HG02763 (cell line): ENCODE results near the gene AMBP.

Experiments used
- ATAC-seq: cut with Tn5 transposase; IDR thresholded peaks from one replicate; pipeline ENCODE4 v1.9.1; 2021; ENCODE audit warnings: mild to moderate bottlenecking, moderate library complexity; ENCODE audit not compliant: unreplicated experiment

The AMBP gene

DNA sequence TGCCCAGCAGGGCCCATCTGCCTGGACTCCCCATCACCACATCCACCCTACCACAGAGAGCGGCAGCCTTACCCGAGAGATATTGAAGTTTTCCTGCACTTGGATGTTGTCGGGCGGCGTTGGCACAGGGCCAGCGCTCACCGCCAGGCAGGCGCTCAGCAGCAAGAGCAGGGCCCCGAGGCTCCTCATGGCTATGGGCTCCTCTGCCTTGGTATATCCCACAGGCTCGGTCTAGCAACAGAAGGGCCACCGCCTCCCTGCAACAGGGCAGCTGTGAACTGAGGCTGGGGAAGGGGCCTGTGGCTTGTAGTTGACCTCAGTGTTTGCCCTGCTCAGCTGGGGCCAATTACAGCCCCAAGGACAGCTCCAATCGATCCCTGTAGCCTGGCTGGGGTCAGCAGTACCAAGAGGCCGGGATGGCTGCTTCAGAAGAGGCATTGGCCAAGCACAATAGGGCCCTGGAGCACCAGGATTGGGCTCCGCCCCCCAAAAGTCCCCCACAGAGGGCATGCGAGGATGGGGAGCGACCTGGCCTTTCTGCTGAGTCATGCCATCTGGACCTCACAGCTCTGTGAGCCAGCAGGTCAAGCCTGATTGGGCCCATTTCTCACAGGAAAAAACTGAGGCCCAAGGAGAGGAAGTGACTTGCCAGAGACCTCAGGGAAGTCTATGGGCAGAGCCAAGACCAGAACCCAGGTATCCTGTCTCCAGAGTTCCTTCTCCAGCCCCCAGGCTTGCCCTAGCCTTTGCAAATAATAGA, at the start of gene AMBP:
TSS of gene AMBP (minus strand) at position 280 of the 760 bp plus-strand sequence. CDS start at position 189, 91 bp downstream.
- ATAC-seq, result no peak

DNA sequence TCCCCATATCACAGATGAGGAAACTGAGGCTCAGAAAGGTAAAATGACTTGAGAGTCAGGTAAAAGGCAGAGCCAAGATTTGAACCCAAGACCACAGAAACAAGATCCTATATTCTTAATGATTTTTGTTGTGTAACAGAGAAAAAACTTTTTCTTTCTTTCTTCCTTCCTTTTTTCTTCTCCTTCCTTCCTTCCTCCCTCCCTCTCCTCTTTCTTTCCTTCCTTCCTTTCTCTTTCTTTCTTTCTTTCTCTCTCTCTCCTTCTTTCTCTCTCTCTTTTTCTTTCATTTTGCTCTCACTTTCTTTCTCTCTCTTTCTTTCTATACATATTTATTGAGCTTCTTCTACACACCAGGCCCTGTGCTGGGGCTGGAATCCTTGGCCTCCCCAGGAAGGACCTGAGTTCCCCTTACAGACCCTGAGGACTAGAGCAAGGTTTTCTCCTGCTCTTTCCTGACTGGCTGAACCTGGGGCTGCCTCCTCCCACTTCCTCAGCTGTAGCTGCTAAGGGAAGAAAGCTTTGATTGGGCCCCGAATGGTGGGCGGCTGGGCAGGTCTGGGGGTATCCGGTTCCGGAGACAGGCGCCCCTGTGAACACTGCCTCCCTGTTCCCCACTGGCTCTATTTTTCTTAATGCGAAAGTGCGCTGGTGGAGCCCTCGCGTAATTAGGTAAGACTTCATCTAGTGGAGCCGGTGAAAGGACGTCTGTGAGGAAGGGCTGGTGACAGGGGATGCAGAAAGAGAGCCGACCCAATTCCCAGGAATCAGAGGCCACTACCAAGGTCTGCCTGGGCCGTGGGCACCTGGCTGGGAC, 48.4 kb upstream of the AMBP start:
- no peak for ATAC-seq

DNA sequence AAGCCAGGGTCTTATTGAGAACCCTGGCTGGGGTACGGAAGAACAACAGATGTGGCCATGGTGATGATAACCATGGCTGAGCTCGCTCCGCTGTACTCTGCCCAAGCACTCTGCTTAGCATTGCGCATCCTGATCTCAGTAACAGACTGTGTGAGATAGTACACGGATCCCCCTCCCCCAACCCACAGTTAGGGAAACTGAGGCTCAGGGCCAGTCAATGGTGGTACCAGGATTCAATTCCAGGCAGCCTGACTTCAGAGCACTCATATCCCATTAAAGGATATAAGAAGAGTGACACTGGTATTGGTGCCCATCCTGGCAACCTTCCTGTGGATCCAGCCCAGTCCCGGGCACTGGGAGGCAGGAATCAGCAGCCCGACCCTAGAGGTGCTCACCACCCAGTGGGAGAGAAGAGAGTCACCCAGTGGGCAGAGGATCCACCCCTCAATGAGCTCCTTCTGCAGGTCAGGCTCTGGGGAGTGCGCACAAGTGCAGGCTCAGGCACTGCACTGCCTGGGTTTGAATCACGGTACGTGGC, 47.4 kb upstream of the AMBP start:
- no peak for ATAC-seq

DNA sequence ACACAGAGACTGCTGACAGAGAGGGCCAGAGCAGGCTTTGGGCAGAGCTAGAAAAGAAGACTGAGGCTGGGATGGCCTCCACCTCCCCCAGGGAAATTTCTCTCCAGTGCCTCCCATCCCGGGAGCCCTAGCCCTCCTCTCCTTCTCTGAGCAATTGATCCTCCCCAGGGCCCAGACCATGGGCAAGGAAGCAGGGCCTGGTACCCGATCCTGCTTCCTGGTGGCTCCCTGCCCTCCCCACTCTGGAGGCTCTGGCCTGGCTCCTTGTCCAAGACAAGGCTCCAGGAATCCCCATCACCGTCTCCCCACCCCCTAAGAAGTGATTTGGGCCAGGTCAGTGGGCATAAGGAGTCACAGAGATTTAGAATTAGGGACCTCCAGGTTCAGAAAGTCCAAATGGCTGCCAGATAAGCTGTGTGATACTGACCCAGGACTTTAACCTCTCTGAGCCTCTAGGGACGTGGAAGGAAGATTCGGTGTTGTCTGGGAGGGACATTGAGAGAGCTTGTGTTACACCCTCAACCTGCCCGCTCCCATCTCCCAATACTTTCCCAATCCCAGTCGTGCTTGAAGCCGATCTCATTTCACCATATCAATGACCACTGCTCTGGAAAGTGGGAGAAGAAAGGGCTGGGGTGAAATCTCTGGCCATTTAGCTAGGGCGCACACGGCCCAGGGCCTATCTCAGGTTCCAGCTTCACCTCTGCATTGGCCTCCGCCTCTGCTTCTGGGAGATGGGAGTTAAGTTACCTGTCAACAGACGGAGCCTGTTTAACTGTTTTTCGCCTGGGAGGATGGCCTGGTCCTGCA, 46.8 kb upstream of the AMBP start:
- ATAC-seq, result no peak

DNA sequence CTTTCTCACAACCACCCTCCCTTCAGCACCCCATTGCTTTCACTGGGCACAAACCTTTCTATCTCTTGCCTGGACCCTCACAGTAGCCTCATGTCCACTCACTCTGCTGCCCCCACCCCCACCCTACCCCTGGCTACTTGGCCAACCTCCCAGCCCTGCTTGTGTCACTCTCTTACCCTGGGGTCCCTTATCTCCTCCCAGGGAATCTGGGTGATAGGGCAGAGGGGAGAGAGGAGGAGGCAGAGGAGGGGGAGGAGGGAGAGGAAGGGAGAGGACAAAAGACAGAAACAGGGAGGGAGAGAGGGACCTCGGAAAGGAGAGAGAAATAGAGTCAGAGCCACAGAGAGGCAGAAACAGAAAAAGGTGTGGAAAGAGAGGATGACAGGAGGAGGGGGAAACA, 46.0 kb upstream of the AMBP start:
- no peak for ATAC-seq

DNA sequence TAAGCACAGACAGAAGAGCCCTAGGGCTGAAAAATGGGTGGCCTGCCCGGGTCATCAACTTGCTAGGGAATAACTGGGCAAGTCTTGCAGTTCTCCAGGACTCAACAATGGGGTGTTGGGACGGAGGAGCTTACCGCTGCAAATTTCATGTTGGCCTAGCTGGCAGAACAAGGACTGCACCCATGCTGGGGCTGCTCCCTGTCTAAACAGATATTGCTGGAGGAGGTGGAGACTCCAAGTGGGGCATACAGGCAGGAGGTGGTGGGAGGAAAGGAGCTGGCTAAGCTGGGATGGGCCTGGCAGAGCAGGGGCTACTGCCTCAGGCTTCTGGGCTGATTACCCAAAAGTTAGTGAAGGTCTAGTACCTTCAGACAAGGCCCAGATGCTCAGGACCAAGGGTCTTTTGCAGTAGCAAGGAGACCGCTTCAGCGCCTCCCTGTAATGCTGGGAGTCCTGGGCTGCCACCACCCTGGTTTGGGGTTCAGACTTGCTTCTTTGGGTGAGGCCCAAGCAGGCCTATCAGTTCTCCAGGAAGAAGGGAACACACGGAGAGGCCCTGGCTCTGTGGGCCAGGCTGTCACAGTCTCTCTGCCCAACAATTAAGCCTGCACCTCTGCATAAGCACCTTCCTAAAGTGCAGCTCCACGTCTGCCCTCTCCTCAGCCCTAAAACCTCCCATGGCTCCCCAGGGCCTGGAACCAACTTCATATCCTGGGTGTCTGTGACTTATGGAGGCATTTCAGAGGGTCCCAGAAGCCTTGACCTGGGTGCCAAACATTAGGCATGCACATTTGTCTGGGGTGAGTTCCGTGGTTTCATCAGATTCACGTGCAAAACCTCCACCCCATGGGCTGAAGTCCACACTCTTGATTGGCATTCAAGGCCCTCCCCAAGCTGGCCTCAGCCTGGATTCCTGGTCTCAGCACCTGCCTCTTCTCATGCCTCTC, 45.2 kb upstream of the AMBP start:
- no peak for ATAC-seq

DNA sequence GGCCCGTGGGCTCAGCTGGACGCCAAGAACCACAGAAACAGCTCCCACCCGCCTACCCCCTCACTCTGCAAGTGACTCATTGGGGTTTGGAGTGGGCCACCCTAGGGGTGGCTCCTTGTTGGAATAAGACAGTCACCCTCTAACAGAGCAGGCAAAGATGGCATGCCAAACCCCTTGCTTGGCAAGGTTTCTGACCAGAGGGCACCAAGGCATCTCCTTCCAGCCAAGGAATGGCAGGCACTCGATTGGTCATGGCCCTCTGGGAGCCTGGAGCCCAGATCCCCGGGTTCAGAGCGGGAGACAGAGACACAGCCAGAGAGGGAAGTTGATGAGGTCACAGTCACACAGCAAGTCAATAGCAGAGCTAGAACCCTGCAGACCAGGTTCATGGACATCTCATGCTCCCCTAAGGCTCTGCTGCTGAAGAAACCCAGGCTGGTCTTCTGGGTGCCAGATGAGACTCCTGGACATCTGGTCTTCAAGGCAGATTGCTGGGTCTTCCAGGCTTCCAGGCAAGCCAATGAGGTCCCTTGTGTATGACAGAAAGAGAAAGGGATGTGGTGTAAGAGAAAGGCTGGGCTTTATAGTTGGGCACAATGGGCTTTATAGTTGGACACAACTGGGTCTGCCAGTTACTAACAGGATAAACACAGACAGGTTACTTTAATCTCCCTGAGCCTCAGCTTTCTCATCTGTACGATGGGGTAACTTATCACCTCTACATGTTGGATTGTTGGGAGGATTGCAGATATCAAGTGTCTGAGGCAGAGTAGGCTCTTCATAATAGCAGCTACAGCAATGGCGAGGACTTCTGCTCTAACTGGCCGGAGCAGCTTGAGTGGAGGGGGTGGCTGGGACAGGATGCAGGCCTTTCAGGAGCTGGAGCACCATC, 44.3 kb upstream of the AMBP start:
- ATAC-seq, result no peak

DNA sequence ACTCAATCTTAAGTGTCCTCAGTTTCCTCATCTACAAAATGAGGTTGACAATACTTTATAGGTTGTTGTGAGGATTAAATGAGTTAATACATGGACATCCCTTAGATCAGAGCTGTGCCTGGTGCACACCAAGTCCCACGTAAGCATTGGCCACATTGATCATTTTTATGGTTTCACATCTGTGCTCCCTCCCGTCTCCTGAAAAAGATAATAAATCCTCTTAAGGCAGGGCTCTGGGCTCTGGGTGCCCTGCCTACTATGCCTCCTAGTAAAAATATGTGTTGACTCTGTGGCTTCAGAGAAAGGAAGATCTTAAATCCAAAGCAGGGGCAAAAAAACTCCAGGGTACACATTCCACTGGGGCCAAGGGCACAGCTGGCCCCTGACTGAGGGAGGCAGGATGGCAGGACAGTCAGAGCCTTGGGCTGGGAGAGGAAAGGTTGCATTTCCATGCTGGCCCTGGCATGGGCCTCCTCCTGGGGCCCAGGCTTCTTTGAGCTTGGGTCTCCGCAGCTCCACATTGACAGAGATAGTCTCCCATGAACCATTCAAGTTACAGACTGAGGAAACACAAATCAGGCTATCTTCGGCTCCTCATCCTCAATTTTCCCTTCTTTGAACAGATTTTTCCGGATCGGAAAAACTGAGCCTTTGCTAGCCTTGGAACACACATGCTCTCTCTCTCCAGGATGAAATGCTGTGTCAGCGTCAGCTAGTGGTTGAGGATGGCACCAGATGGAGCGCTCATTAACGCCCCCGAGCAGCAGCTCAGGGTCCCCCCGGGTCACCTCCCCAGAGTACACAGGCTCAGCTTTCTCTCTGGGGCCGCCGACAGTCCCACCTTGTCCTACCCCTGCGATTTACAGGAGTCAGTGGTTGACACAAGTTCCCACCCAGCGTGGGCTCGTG, 43.4 kb upstream of the AMBP start:
- no peak for ATAC-seq

DNA sequence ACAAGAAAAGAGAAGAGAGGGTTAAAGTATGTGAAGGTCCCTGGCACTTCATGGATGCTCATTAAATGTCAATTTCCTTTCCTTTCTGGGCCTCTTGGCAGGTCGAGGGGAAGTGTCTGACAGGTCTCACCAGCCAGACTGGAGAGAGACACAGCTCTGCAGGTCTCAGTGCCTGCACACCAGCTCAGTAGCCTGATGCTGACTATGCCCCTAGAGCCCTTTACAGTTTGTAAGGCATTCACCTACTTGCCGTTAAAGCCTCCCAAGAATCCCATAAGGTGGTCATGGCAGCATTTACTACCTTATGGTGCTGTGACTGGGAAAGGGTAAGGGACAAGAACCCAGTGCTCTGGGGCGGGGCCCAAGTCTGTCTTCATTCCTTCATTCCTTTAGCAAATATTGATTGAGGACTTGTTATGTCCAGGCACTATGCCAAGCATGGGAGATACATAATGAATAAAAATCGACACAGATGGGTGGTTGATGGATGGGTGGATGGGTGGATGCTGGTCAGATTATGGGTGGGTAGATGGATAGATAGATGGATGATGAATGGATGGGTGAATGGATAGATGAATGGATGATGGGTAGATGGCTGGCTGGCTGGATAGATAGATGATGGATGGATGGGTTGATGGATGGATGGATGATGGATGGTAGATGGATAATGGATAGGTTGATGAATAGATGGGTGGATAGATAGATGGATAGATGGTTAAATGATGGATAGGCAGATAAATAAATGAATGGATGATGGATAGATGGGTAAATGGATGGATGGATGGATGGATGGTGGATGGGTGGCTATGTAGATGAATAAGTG, 42.3 kb upstream of the AMBP start:
- no peak for ATAC-seq

DNA sequence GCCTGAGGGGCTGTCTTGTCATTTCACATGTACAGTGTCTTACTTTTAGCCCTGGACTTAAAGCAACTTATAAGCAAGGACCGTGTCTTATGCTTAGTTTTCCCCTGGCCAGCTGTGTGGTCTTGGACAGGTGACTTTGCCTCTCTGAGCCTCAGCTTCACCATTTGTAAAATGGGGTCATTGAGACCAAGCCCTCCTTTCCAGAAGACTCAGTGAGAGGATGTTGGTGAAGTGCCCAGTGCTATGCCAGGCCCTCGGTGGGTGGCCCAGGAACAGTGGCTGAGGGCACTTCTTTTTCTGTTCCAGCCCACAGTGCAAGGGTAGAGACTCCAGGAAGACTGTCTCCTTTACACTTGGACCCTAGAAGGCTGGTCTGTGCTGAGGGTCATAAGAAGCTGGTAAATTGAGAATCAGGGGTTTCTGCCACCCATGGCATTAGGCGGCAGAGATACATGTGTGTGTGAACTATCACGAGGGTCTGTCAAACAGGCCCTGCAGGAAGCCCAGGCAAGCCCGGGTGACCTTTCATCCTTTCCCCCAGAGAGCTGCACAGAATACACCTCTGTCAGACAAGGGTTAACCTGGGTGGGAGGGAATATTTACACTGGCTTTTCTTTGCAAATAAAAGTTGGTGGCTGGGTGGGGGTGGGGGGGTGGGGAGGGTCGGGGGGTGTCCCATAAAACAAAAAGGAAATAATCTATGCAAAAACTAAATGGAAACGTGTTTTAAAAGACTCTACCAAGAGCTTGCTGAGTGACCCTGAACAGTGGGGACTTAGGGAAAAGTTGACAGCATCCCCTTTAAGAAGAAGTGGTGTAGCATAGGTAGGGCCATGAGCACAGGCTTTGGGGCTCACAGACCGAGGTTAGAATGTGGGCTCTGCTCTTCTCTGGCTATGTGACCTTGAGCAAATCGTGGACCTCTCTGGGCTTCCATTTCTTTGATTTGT, 41.4 kb upstream of the AMBP start:
- ATAC-seq, result no peak

DNA sequence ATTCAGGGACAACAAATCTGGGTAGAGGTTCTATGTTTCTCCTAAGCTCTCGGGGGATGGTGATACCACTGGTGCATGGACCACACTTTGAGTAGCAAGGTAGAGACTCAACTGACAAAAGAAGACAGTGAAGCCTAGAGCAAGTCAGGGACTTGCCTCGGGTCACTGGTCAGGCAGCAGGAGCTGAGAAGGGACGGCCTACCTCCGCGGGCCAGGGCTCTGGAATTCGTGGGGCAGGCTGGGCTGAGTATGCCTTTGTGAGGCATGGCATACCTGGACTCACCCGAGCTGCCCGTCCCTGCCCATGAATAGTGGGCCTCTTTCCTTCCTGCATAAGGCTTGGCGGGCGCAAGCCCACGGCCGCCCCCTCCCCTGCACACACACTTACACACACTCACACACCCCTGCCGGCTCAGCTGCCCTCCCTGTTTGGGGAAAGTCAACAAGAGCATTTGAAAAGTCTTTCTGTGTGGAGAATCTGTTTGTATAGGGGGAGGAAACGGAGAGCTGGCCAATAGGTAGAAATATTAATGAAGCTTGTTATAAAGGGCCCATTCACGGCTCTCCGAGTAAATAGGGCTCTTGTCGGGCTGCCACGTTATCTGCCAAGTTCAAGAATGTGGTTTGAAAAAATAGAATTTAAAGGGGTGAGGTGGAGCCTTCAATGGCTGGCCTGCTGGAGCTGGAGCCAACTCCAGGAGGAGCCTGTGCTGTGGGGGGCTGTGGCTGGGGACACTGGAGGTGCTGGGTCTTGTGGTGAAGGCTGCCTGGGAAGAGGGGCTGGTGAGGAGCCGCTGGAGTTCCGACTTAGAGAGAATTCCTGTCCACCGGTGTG, 40.1 kb upstream of the AMBP start:
- ATAC-seq, result no peak

DNA sequence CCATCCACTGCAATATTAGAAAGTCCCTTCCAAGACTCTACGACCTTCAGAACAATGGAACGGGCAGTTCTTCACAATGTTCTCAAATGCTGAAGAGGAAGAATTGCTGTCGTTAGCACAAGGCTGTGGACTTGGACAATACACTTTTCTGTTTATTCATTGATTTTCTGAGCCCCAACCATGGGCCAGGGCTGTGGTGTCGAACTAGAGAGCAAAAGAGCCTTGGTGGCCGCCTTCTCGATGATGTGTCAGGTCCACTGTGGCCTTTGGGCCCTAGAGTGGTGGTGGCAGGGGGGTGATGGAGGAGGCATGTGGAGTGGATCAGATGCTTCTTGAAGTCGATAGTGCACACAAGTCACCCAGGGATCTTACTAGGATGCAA, 39.5 kb upstream of the AMBP start:
- ATAC-seq, result no peak

DNA sequence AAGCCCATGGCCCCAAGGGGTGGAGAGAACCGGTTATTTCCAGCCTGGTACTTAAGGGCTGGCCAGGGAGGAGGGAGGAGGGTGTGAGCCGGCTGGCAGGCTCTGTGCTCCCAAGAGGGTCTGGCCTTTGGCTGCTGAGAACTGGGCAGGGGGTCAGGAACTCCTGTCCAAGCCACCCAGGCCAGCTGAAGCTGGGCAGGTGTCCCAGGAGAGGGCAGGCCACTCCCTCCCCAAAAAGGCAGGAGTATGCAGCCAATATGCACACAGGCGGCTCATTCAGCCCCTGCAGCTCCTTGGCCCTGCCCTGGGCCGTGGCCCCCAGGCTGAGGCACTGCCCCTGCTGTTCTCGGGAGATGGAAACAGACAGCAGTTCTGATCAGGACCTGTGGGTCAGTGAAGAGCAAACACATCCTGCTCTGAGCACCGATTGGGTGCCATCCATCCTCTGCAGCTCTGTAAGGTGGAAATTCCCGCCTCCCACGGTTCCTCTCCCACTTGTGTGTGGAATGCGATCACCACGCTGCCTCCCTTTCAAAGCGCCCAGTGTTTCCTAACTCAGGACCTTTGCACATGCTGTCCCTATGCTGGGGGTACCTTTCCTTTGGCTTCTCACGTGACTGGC, 38.1 kb upstream of the AMBP start:
- ATAC-seq, result no peak

DNA sequence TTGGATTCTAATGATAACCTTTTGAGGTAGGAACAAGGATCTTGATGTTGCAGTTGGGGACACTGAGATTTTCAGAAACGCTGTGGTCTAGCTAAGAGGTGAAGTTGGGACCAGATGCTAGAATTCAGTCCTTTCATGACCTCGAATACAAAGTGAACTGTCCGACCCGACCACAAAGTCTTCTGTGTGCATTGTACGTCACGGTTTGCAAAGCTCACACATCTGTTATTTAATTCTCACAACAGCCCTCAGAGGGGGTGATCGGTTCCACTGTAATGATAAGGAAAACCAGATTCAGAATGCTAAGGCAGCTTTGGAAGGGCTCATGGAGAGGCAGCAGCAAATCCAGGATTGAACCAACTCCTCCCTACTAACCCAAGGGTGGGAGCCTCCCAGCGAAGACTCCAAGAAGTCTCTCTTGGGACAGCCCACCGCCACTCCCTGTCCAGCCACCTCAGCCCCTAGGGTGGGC, 37.6 kb upstream of the AMBP start:
- no peak for ATAC-seq

DNA sequence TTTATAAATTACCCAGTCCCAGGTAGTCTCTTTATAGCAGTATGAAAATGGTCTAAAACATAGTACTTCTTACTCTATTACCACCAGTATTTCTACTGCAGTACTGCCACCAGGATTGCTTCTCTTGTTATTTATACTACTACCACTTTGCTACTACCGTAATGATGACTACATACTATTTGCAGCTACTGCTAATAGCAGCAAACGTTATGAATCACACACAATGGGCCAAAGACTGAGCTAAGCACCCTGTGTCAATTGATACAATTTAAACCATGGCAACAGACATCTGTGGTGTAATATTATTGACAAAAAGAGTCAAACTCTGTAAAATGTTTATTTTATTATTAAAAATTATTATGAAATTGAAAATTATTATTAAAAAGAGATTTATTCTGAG, 36.3 kb upstream of the AMBP start:
- ATAC-seq, result no peak
